22Rv1 (cell line): Measurements from ENCODE around the gene WIZ.

Experiments
- ZFX ChIP-seq: fragments of 450-650 bp; IDR thresholded peaks from 2 replicates; pipeline ENCODE4 v1.6.1; 2017; ENCODE audit warnings: antibody characterized with exemption, borderline replicate concordance
- TF ChIP-seq, protein P1 (sequence below): fragments of 450-650 bp; IDR thresholded peaks from 2 replicates; pipeline ENCODE4 v1.5.1; 2017; ENCODE audit warnings: mild to moderate bottlenecking

DNA sequence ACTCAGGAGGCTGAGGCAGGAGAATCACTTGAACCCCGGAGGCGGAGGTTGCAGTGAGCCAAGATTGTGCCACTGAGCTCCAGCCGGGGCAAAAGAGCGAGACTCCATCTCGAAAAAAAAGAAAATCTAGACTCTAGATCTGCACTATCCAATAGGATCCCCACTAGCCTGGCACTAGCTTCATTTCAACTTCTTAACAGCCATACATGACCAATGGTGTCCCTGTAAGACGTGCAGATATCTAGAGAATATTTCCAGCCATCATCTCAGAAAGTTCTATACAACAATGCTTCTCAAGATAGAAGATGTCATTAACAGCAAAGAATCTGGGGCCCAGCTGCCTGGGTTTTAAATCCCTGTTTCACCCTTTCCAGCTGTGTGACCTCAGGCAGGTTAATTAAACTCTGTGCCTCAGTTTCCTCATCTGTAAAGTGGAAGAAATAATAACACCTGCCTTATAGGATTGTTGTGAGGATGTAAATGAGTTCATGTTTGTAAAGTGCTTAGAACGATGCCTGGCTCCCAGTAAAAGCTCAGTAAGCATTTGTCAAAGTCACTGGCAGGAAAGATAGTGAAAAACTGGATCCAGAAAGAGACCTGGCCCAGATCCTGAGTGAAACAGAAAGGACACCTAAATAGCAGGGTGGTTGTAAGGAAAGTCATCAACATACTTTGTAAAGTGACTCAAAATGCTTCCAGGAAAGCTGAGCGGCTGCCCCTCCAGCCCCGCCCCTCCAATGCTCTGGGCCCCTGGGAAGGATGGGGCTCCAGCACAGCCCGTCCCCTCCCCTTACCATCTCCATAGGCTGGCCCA, 13.5 kb downstream of the WIZ start:
- TF ChIP-seq, protein P1, sequence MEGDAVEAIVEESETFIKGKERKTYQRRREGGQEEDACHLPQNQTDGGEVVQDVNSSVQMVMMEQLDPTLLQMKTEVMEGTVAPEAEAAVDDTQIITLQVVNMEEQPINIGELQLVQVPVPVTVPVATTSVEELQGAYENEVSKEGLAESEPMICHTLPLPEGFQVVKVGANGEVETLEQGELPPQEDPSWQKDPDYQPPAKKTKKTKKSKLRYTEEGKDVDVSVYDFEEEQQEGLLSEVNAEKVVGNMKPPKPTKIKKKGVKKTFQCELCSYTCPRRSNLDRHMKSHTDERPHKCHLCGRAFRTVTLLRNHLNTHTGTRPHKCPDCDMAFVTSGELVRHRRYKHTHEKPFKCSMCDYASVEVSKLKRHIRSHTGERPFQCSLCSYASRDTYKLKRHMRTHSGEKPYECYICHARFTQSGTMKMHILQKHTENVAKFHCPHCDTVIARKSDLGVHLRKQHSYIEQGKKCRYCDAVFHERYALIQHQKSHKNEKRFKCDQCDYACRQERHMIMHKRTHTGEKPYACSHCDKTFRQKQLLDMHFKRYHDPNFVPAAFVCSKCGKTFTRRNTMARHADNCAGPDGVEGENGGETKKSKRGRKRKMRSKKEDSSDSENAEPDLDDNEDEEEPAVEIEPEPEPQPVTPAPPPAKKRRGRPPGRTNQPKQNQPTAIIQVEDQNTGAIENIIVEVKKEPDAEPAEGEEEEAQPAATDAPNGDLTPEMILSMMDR: no peak
- no peak for TF ChIP-seq ZFX
